ACHN (cell line): ENCODE results near the gene EFNB3.

ENCODE experiments used
- DNase-seq: peaks from one replicate; pipeline ENCODE4 v3.0.0-alpha.2; 2015
- in situ Hi-C: cut with HindIII; loops from 2 replicates; pipeline ENCODE4 v1.10.0; 2017; ENCODE audit warnings: low sequenced_read_pairs, low pct_ligation_motif_present, low pct_unique_long_range_greater_than_20kb

The EFNB3 gene

DNA sequence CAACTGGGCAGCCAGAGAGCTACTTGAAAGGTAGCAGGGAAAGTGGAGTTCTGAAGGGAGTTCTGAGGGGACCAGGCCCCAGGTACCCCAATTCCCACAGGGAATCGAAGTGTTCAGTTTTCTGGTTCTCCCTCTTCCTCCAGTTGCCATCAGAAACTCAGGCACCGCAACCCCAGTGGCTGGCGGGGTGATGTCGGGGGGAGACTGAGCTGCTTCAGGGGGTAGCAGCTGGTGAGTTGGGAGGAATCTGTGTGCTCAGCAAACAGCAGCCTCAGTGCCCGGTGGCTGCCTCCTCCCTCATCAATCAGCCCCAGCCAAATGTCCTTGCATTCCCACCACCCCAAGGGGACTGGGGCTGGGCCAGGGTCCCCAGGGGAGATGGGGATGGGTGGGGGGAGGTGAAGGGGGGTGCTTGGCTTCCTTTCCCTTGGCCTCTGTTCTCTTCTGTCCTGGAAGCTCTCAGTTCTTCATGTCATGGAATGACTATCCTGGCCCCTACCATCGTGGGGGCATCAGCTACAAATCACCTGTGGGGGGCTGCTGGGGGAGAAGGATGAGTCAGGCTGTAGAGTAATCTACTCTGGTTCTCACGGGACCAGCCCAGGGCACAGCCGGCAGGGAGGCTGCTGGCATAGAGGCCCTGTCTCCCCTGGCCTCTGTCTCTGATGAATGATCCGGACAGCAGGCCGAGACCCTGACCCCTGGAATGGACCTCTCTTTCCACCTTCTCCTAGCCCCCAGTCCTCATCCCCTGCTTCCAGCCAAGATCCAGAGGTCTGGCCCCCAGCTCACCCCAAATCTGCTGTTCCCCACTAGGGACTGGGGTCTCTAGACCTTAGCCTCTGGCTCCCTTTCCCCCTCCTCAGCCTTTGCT, 10.0 kb downstream of the EFNB3 start:
- in situ Hi-C loops, result no loop called here
- no peak for DNase-seq

DNA sequence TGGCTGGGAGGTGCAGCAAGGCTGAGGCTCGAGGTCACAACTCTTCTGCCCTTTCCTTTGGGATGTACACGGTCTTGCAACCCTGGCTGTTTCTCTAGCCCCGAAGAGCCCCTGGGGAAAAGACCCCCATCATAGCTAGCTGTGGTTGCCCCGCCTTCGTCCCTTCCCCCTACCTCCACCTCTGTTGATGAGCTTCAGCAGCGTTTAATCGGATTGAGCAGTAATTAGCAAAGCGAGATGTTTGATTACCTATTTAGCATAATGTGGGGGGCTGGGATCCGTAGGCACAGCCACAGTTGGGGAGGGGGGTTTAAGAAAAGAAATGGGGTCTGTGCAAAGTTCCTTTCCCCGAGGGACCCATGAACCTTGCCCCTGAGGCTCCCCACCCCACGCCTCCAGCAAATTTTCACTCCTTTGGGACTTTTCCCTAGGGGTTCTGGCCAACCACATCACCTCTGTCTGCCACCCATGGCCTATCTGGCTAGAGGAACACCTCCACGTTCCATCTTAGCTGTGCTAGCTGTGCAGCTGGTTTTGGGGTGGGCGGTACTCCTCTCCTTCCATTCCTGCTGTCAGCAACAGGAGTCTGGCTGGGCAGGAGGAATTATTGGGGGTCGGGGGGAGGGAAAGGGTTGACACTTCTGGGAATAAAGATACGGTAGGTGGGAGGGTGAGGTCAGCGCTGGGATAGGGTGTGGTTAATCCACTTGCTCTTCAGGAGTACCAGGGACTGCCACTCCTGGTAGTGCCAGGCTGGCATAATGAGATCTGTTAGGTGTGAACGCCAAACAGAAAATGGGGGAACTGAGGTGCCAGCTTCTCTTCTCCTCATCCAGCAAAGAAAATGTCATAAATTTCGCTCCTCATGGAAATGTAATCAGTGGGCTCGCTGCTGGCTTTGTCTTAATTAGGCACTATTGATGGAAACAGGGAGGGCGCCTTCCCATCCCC, 11.2 kb downstream of the EFNB3 start:
- DNase-seq, result no peak
- in situ Hi-C loops, result no loop called here

- in situ Hi-C loops, result no loop called here
- peak; percentile 94 for DNase-seq
These were observed 12.1 kb downstream of the EFNB3 start, which contains the start of gene DNAH2 for GRCh38 chr17:7716901-7717755. Gene DNAH2, plus strand, starts transcription at chr17:7717744. Its CDS starts 1,991 bp downstream, at chr17:7719735.

DNA sequence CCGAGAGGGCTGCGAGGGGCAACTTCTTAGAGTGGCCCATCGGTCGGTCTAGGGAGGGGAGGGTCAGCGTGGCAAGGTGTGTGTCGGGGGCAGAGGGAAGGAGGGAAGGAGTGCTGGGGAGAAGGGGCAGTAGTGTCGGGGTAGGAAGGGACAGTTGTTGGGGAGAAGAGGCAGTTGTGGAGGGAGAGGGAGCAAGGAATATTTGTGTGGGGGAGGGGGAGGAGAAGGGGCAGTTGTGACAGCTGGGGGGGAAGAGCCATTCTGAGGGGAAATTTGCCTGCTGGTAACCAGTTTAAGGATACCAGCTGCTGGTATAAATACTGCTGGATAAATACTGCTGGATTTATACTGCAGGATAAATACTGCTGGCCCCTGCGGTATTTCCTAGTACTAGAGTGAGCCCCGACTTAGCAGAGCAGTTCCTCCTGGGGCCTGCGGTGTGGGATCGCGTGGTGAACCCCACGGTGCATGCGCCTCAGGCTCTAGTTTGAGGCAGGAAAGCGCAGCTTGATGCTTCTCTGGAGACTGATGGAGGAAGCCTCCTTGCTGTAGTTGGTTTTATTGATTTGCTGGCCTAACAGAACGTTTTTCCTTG, 12.9 kb downstream of the EFNB3 start:
- DNase-seq, result no peak
- in situ Hi-C loops, result no loop called here

DNA sequence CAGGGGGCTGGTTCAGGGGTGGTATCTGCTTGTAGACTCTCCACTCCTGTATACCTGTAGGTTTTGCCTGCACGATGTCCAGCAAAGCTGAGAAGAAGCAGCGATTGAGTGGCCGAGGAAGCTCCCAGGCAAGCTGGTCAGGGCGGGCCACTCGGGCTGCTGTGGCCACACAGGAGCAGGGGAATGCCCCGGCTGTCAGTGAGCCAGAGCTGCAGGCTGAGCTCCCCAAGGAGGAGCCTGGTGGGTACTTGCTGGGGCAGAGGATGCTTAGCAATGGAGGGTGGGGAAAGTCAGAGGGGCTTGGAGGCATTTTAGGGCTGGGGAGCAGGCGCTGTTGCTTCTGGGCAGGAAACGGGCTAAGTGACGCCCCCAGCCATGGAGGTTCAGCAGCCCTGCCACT, 14.7 kb downstream of the EFNB3 start:
- in situ Hi-C loops, result no loop called here
- DNase-seq, result no peak

- in situ Hi-C loops, result no loop called here
- DNase-seq, result no peak
These were observed 15.1 kb downstream of the EFNB3 start for GRCh38 chr17:7720125-7720524.

GRCh38 chr17:7721612-7722011, 16.6 kb downstream of the EFNB3 start:
- no peak for DNase-seq
- in situ Hi-C loops, result no loop called here

GRCh38 chr17:7727886-7728285, 22.9 kb downstream of the EFNB3 start:
- no peak for DNase-seq
- in situ Hi-C loops, result no loop called here

- in situ Hi-C loops, result no loop called here
- no peak for DNase-seq
These were observed 24.8 kb downstream of the EFNB3 start for GRCh38 chr17:7729816-7730215.

DNA sequence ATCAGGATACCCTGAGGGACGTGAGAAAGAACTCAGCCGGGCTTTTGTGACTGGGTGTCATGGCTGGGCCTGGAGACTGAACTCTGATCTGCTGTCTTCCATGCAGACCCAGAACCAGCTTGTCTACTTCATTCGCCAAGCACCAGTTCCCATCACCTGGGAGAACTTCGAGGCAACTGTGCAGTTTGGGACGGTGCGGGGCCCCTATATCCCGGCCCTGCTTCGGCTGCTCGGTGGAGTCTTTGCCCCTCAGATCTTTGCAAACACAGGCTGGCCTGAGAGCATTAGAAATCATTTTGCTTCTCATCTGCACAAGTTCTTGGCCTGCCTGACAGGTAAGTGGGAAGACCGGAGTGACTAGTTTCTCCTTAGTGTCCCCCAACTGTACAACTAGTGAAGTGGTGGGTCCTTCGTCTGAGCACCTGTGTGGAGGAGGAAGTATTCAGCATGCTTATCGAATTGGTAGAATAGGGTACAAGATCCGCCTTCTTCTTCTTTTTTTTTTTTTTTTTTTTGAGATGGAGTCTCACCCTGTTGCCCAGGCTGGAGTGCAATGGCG, 28.1 kb downstream of the EFNB3 start:
- DNase-seq, result no peak
- in situ Hi-C loops, result no loop called here

DNA sequence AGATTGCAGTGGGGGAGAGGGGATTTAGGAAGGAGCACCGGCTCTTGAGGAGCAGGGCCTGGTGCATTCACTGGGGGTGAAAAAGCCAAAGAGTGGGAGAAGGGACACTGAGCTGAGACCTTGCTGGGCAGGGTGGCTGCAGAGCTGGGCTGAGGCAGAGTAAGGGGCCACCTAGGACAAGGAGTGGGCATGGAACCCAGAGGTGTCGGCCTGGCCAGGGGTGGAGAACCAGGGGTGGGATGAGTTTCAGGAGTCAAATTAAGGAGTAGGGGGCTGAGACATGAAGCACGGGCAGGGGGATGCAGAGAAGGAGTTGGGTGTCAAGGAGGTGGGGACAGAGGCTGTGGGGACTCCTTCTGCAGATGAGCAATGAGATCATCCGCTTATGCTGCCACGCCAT, 32.6 kb downstream of the EFNB3 start:
- in situ Hi-C loops, result no loop called here

GRCh38 chr17:7739746-7740145, 34.7 kb downstream of the EFNB3 start:
- no peak for DNase-seq
- in situ Hi-C loops, result no loop called here

More for the DNA sequence above, 32.6 kb downstream of the EFNB3 start:
- no peak for DNase-seq

DNA sequence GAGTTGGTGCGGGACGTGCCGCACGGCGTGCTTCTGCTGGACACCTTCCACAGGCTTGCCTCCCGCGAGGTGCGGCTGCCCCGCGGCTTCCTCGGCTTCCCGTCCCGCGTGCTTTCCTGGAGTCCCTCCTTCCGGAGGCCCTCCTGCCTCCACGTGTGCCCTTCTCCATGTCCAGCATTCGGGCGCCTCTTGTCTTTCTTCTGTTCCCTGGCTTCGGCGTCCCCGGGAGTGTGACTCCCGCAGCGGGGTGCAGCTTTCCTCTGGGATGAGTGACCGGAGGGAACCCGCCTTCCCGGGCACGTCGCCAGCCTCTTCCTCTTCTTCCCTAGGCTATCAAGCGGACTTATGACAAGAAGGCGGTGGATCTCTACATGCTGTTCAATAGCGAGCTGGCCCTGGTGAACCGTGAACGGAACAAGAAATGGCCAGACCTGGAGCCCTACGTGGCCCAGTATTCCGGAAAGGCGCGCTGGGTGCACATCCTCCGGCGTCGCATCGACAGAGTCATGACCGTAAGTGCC, 35.5 kb downstream of the EFNB3 start:
- in situ Hi-C loops, result no loop called here
- no peak for DNase-seq

- no peak for DNase-seq
- in situ Hi-C loops, result no loop called here
These were observed 37.7 kb downstream of the EFNB3 start for GRCh38 chr17:7742729-7743128.

DNA sequence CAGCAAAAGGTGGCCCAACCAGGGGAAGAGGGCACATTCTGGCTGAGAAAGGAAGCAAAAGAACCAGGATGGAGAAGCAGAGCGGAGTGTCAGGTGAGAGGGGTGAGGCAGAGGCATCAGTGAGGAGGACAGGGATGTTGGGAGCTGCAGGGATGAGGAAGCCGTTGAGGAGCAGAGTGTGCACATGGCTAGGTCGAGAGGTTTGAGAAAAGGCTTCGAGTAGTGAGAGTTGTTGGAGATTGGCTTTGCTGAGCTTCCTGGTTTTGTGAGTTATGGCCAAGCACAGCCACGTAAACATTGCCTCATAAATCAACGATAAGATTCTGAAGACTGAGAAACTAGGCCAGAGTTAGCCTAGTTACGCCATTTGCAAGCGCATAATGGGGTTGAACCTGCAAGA, 39.4 kb downstream of the EFNB3 start:
- in situ Hi-C loops, result no loop called here

GRCh38 chr17:7745748-7746470, 40.9 kb downstream of the EFNB3 start:
- in situ Hi-C loops, result no loop called here
- DNase-seq, result peak; percentile 86

More for the DNA sequence above, 39.4 kb downstream of the EFNB3 start:
- DNase-seq, result no peak

GRCh38 chr17:7747635-7748071, 42.7 kb downstream of the EFNB3 start:
- DNase-seq, result no peak
- in situ Hi-C loops, result no loop called here
